Activated CD8-positive, alpha-beta memory T cell treated with anti-CD3 and anti-CD28 coated beads for 48 hours (primary cell): Measurements from ENCODE around the gene HPS5.
"Not testable (repeated sequence)": the region's sequence is repeated elsewhere in the genome, so short reads cannot be mapped to it uniquely, and the experiment has no call there.

ENCODE experiments used
- DNase-seq, 3 experiments: peaks; one replicate each; pipeline ENCODE4 v3.0.0-alpha.2; 2020; ENCODE audit warnings: low read depth in 2 of 3, low spot score in 2 of 3

The HPS5 gene

GRCh38 chr11:18321969-18322711, at the start of gene HPS5, which contains the start of gene GTF2H1:
TSS of gene HPS5 (minus strand) at chr11:18322140. CDS start at chr11:18317858, 4,282 bp downstream.
TSS of gene GTF2H1 (plus strand) at chr11:18322567. CDS start at chr11:18333075, 10,508 bp downstream.
- DNase-seq = peak; percentile 85 to 91 (median 87)

DNA sequence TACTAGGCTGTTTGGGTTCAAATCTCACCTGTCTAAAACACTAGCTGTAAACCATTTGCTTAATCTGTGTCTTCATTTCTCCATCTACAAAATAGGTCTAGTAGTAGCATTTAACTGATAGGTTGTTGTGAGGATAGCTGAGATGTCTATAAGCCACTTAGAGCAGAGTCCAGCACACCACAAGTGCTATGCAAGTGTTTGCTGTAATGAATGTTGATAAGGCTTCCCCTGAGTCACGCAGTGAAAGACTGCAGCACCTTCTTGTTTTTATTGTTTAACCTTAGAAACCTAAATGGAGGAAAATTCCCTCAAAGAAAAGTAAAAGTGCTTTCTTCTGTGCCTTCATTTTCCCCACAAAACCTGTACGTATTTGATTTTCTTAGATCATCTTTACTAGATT, 49.3 kb upstream of the HPS5 start:
- no peak for DNase-seq

GRCh38 chr11:18369398-18369797, 47.5 kb upstream of the HPS5 start:
- DNase-seq = no peak

DNA sequence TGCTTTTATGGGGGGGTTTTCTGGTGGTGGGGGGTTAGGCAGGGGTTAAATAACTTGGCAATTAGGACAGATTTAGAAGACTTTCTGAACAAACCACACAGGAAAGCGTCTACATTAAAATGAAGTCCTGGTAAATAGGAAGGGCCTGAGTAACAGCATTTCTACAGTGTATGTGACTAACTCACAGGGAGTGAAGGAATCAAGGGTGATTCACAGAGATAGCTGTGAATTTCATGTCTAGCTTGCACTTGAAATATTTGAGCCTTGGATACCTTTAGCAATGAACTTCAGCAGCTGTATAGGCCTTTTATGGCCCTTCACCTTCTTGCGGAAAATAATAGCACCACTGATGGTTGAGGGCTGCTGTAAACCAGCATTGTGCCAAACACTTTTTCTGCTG, 46.3 kb upstream of the HPS5 start:
- DNase-seq = no peak

GRCh38 chr11:18367431-18367830, 45.5 kb upstream of the HPS5 start:
- DNase-seq = no peak

DNA sequence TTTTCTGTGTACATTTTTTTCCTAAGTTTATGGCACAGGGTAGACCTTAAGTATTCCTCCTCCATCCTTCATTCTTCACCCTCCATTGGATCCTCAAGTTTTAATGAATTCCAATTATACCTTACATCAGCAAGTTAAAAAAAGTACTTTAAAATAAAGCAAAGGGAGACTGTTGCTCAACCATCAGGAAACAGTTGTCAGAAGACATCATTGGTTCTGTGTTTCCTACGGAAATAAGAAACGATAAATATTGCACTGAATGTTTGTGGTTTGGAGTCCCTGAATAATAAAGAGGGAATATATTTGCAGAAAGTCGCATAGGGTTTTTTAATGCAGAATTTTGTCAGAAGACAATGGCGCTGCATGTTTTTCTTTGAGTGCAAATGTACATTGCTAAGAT, 44.3 kb upstream of the HPS5 start:
- DNase-seq = no peak

GRCh38 chr11:18365741-18366140, 43.8 kb upstream of the HPS5 start:
- DNase-seq = no peak

GRCh38 chr11:18364495-18365073, 42.6 kb upstream of the HPS5 start:
- DNase-seq = no peak

DNA sequence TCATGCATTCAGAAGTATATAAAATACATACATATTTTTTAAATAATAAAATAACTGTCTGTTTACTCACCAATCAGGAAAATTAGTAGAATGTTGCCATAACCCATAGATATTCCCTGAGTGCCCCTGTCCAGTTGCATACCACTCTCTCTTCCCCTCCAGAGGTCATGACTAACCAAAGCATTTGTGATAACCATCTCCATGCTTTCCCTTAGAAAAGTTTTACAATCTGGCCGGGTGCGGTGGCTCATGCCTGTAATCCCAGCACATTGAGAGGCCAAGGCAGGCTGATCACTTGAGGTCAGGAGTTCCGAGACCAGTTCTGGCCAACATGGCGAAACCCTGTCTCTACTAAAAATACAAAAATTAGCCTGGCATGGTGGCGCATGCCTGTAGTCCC, 39.2 kb upstream of the HPS5 start:
- no peak for DNase-seq

GRCh38 chr11:18358646-18359045, 36.7 kb upstream of the HPS5 start:
- no peak for DNase-seq

- DNase-seq = no peak
These were observed 30.6 kb upstream of the HPS5 start for GRCh38 chr11:18352581-18352980.

GRCh38 chr11:18347471-18348125, 25.7 kb upstream of the HPS5 start:
- DNase-seq = no peak

GRCh38 chr11:18332891-18333290, 11.0 kb upstream of the HPS5 start:
- DNase-seq = no peak

DNA sequence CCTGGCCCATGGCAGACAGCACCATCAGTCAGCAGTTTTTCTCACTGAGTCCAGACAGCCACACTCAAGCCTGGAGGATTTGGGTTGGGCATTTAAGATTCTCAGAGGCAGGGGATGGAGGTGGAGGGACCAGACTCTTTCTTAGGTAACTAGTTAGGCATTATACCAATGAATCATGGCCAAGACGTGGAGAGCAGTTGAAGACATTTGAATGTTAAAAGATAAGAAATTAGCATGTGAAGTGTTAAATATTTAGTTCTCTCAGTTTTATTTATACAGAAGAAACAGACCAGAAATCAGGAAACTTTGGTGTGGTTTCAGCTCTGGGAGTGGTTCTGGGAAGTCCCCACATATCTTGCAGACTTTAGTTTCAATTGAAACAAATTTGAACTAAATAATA, 10.4 kb upstream of the HPS5 start:
- no peak for DNase-seq

- no peak for DNase-seq
These were observed 9.0 kb upstream of the HPS5 start for GRCh38 chr11:18330921-18331320.

GRCh38 chr11:18329196-18329870, 7.4 kb upstream of the HPS5 start:
- no peak for DNase-seq

DNA sequence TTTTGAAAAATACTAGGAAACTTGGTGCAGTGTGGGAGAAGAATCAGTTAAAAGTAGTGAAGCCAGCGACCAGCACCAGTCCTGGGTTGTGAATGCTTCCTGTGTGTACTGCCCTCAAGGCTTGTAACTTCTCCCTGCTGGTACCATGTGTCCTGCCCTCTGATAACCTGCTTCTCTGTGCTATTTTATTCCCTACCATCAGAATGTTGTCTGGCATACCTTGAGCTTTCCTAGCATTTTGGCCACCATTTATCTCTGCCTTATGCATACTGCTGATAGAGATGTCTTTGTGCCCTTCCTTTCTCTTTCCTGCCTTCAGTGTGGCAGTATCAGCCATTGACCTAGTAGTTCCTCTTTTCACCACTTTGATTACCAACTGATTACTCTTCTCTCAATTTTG, 2.4 kb upstream of the HPS5 start:
- DNase-seq = no peak

GRCh38 chr11:18323881-18324280, 1.9 kb upstream of the HPS5 start:
- DNase-seq = not testable (repeated sequence)

DNA sequence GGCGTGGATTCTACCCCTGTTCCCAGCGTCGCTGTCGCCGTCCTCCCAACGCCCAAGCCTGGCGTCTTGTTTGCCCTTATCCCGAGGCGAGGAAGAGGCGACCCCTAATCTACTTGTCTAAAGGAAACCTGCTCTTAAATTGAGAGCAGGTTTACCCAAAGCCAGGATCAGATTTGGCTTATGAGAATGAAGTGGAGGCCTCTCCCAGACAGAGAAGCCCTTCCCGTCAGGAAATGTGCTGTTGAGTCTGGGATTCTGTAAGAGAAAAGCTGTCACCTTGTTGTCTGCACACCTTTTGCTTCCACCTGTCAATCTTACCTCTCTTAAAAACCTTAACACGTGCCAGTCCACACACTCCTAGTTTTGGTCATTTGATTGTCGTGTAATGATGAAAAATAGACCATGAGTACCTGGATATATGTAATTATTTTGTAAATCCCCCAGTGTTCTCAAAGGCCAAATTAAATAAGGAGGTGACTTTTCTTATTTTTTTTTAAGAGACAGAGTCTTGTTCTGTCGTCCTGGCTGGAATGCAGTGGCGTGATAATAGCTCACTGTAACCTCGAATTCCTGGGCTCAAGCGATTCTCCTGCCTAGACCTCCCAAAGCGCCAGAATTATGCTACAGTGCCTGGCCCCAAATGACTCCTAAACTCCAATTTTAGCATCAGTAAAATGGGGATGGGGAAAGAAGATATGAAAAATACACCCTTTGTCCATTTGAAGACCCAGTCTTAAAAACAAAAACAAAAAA, 1.1 kb upstream of the HPS5 start:
- no peak for DNase-seq

- DNase-seq = no peak
These were observed 367 bp downstream of the HPS5 start for GRCh38 chr11:18321578-18321968.

DNA sequence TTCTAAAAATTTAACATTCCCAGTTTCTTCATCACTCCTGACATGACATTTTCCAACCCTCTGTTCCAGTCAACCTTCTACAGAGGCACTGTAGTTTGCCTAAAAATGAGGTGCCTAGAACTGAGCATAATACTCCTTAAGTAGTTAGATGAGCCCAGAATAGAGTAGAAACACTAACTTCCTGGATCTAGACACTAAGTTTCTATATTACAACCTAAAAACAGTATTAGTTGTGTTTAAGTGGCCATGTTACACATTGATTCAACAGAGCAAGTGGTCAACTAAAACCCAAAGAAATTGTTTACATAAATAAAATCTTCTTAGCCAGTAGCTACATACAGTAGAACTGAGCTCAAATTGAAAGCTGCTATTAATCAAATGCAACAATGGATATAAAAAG, 1.3 kb downstream of the HPS5 start:
- DNase-seq = no peak
